ENCODE results near the gene TBL1X.

The TBL1X gene

DNA sequence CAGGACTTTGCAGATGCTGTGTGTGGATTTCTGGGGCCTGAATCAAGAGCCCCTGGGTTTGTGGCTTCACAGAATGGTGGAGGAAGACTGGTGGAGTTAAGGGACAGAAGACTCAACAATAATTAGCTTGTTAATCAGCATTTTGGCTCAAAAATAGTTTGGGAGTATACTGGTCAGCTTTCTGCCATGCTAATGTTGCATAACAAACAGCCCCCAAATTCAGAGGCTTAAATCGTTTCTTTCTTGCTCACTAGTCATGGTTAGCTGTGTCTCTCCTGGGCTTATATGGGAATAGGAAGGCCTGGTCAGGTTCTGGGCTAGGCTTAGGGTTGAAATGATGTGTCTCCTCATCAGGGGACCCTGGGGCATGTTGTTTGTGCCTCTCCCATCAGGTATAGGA lies 24.4 kb downstream of the TBL1X start:
- no peak overlapping the region for H3K4me3 ChIP-seq (ENCODE audit: low read depth, low read length)
- DNase-seq (ENCODE audit: low read depth): no peak

- no peak for DNase-seq (ENCODE audit: low read depth)
- H3K4me3 ChIP-seq (ENCODE audit: low read depth, low read length): no peak overlapping the region
These were observed 28.0 kb downstream of the TBL1X start for GRCh38 chrX:9492901-9493300.

- peak; percentile 20 for DNase-seq (ENCODE audit: low read depth)
- no peak overlapping the region for H3K4me3 ChIP-seq (ENCODE audit: low read depth, low read length)
These were observed 29.1 kb downstream of the TBL1X start for GRCh38 chrX:9493936-9494335.

- peak overlapping the region; percentile 20 for H3K4me3 ChIP-seq (ENCODE audit: low read depth, low read length)
- DNase-seq (ENCODE audit: low read depth): peak; percentile 65
These were observed 29.9 kb downstream of the TBL1X start for GRCh38 chrX:9494771-9495170.

DNA sequence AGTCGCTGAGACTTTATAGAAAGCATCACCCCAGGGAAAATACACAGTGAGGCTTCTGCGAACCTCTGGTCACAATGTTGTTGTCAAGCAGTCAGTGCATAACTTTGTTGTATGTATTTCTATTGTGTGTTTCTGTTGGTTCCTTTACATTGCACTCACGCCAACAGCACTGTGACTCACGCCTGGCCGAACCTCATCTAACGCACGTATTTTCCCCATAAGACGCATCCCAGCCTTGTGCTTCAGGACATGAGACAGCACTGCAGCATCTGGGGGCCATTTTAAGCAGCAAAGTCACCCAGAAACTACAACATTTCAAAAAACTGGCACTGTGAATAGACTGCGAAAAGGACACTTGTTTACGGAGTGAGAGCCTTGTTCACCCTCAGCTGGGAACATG lies 30.6 kb downstream of the TBL1X start:
- peak; percentile 59 for DNase-seq (ENCODE audit: low read depth)

DNA sequence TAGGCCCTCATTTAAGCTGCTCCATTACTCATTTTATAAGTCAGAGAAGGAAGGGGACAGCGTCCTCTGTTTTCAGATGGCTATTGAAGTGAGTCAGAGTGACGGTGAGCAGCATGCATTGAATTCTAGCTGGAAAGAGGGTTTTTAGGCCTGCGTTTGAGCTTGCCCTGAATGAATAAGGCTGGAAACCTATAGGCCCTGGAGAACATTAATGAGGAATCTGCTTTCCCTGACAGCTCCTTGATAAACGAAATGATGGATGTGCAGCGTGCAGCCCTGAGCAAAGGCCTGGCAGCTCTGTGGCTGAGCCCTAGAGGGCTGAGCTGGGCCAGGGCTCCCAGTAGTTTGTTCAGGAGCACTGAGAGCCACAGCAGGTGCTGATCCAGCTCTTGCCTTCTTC lies 33.4 kb downstream of the TBL1X start:
- no peak for DNase-seq (ENCODE audit: low read depth)

More for the DNA sequence above, 30.6 kb downstream of the TBL1X start:
- H3K4me3 ChIP-seq (ENCODE audit: low read depth, low read length): no peak overlapping the region

DNA sequence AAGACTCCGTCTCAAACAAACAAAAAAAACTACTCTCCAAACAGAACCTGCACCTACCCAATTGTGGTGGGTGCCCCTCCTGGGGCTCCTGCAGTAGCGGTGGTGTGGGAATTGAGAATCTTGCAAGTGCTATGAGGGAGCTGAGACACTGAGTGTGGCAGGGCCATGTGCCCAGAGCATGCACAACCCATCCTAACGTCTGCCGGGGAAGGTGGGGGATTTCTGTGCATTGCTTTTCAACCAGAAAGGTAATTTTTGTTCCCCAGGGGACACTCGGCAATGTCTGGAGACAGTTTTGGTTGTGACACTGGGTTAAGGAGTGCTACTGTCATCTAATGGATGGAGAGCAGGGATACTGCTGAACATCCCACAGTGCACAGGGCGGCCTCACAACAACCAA lies 35.7 kb downstream of the TBL1X start:
- DNase-seq (ENCODE audit: low read depth): no peak
- no peak overlapping the region for H3K4me3 ChIP-seq (ENCODE audit: low read depth, low read length)

More for the DNA sequence above, 33.4 kb downstream of the TBL1X start:
- H3K4me3 ChIP-seq (ENCODE audit: low read depth, low read length): no peak overlapping the region

- DNase-seq (ENCODE audit: low read depth): no peak
- no peak overlapping the region for H3K4me3 ChIP-seq (ENCODE audit: low read depth, low read length)
These were observed 36.5 kb downstream of the TBL1X start for GRCh38 chrX:9501362-9501761.

DNA sequence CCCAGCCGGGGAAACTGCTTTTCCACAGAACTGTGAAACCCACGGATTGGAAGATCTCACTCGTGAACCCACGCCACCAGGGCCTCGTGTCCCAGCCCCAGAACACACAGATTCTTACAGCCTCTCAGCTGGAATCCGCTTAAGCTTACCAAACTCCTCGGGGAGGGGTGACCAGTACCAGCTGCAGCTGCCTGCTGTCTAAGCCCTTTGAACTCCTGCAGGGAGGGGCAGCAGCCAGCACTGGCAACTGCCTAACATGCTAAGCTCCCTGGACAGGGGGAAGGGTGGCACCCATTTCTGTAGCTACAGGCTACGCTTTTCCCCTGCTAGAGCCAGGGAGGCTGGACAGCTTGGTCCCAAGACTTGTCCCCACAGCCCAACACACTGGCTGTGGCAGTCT lies 38.4 kb downstream of the TBL1X start:
- H3K4me3 ChIP-seq (ENCODE audit: low read depth, low read length): no peak overlapping the region
- DNase-seq (ENCODE audit: low read depth): no peak

DNA sequence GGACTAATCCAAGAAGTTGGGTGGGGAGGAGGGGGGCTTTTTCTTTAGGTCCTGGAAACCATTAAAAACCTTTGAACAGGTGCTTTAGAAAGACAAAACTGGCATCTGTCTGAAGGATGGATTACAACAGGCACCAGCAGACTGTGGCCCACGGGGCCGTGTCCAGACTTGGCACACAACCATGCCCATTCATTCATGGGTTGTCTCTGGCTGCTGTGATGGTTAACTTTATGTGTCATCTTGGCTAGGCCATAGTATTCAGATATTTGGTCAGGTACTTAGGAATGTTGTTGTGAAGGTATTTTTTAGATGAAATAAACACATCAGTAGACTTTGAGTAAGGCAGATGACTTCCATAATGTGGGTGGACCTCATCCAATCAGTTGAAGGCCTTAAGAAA lies 45.5 kb downstream of the TBL1X start:
- H3K4me3 ChIP-seq (ENCODE audit: low read depth, low read length): no peak overlapping the region

DNA sequence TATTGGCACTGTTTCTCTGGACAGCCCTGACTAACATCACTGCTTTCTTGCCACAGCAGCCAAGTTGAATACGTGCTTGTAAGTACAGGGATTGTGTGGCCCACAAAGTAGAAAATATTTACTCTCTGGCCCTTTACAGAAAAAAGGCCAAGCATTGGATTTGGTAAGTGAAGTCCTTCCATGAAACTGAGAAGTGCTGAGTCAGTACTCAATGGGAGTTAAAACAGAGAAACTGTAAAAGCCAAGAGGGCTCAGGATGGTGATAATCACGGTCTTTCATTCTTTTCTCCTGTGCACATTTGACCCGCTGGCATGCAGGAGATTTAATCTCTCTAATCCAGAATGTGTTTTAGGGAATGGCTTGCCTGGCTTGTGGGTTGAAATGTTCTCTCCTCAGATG lies 46.1 kb downstream of the TBL1X start:
- no peak overlapping the region for H3K4me3 ChIP-seq (ENCODE audit: low read depth, low read length)
- DNase-seq (ENCODE audit: low read depth): no peak

More for the DNA sequence above, 45.5 kb downstream of the TBL1X start:
- no peak for DNase-seq (ENCODE audit: low read depth)

DNA sequence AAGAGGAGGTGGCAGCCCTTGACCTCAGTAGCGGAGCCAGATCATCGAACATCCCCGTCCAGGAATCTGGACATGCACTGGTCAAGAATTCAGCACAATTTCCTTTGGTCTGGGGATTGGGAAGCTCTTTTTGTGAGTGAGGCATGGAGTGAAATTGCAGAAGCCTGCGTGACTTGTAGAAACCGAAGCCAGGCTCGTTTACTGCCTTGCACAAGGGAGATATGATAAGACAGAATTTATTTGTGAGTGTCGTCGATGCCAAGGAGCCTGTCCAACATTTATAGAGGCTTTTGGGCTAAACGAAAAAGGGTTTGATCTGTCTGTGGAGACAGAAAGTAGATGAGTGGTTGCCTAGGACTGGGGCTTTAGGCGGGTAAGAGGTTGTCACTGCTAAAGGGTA lies 50.6 kb downstream of the TBL1X start:
- DNase-seq (ENCODE audit: low read depth): no peak
- no peak overlapping the region for H3K4me3 ChIP-seq (ENCODE audit: low read depth, low read length)

DNA sequence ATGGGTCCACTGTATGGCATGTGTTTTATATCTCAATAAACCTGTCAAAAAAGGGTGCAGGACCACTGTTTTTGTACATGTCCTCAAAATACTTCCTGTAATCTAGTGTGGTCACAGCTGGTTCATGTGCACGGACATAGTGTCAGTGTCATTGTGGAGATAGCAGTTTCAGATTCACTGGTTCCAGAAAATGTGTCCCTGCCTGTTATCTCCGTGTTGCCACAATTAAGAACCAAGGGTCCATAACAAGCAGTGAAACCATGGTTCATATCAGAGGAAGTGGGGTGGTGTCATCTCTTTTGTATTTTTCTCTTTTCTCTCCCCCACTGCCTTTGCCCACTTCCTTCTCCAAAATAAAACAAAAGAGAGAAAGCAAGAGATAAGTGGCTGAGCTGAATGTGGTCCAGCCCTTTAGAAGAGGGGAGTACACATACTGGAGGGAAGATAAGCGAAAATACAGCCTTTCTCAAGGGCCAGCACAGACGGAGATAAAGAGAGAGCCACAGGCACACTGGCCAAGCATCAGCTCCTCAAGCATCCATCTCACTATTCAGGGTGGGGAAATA lies 51.2 kb downstream of the TBL1X start:
- no peak overlapping the region for H3K4me3 ChIP-seq (ENCODE audit: low read depth, low read length)
- DNase-seq (ENCODE audit: low read depth): no peak

DNA sequence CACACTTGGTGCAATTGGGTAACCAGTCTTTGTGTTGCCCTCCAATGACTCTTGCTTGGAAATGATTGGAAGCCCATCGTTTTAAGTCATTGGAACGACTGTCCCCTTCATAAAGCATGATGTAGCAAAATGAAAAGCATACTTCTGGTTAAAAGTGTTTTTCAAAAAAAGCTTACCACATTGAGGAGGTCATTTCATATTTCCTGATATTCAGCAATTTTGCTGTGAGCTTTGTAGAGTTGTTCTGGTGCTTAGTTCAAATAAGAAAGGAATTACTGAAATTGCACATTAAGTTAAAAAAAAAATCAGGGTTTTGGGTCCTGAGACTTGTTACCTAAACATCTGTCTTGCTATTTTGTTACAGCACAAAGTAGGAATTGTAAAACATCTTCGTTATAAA lies 51.8 kb downstream of the TBL1X start:
- no peak for DNase-seq (ENCODE audit: low read depth)
- no peak overlapping the region for H3K4me3 ChIP-seq (ENCODE audit: low read depth, low read length)

GRCh38 chrX:9518051-9518450 lies 53.2 kb downstream of the TBL1X start:
- DNase-seq (ENCODE audit: low read depth): no peak
- no peak overlapping the region for H3K4me3 ChIP-seq (ENCODE audit: low read depth, low read length)

- no peak for DNase-seq (ENCODE audit: low read depth)
- no peak overlapping the region for H3K4me3 ChIP-seq (ENCODE audit: low read depth, low read length)
These were observed 54.0 kb downstream of the TBL1X start for GRCh38 chrX:9518889-9519288.

DNA sequence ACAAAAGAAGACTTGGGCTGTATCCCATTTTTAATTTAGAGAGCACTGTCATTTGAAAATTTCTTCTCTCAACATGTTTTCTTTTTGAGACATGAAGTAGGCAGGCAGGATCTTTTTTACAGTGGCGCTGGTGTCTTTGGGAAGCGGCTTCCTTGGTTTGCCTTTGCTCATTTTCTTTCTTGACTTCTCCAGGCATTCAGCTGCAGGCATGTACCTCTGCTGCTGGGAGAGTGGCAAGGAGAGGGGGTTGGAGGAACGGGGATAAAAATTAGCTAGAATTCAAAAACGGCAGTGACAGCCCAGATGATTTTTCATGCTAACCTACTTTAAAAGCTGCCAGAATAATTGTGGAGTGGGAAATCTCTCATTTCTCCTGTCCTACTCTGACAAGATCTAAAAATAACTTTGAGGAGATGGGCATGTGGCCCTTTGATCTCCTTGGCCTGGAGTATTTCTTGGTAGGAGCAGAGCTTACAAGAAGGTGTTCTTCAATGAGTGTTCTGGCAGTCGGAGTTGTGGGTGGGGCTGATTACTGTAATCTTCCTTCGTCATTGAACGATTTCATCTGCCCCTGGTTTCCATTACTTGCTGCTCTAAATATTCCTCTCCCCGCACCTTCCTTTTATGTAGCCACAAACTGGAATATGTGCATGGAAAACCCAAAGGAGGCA lies 54.8 kb downstream of the TBL1X start:
- H3K4me3 ChIP-seq (ENCODE audit: low read depth, low read length): no peak overlapping the region
- DNase-seq (ENCODE audit: low read depth): no peak

DNA sequence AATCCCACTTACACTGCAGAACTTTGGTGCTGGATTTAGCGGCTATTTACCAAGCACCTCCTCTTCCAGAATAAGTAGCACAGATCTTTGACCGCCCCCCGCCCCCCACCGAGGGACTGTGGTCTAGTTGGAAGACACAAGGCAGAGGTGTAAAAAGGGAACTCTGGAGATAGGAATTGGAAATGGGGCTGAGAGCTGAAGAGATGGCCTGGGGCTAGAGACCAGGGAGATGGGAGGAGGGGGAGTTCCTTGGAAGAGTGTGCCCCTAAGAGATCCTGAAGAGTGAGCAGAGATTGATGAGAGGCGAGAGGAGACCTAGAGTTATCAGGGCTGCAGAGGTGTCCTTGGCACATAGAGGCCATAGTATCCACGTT lies 55.3 kb downstream of the TBL1X start:
- DNase-seq (ENCODE audit: low read depth): no peak
- H3K4me3 ChIP-seq (ENCODE audit: low read depth, low read length): no peak overlapping the region

GRCh38 chrX:9522378-9523155 lies 57.7 kb downstream of the TBL1X start:
- DNase-seq (ENCODE audit: low read depth): no peak

GRCh38 chrX:9525511-9526248 lies 60.8 kb downstream of the TBL1X start:
- no peak for DNase-seq (ENCODE audit: low read depth)
- H3K4me3 ChIP-seq (ENCODE audit: low read depth, low read length): no peak overlapping the region

More at GRCh38 chrX:9522378-9523155, 57.7 kb downstream of the TBL1X start:
- no peak overlapping the region for H3K4me3 ChIP-seq (ENCODE audit: low read depth, low read length)

Data from skeletal muscle cell (primary cell).